Mesothelial cell of epicardium (in vitro differentiated cells): ENCODE data around the gene ROBO1. TPM values are rescaled to one million over a fixed set of nuclear protein-coding genes. Genes with fewer than 3 reads are reported as not detected.

Source experiments
- DNase-seq, 2 experiments: peaks; one replicate each; pipeline ENCODE4 v3.0.0; 2021; ENCODE audit warnings: low spot score in 2 of 2; ENCODE audit not compliant: unreplicated experiment in 2 of 2
- H3K27ac Mint-ChIP-seq: 2 replicates; pipeline ENCODE4 v1.8.0; 2021; ENCODE audit warnings: mixed read lengths
- H3K27me3 Mint-ChIP-seq: 2 replicates; pipeline ENCODE4 v1.8.0; 2021; ENCODE audit warnings: low read depth, mixed read lengths
- H3K36me3 Mint-ChIP-seq: 2 replicates; pipeline ENCODE4 v1.8.0; 2021; ENCODE audit warnings: mixed read lengths
- H3K4me1 Mint-ChIP-seq: 2 replicates; pipeline ENCODE4 v1.8.0; 2021; ENCODE audit warnings: mixed read lengths
- H3K4me3 Mint-ChIP-seq: 2 replicates; pipeline ENCODE4 v1.8.0; 2021; ENCODE audit warnings: mild to moderate bottlenecking, moderate library complexity, mixed read lengths
- H3K9me3 Mint-ChIP-seq: 2 replicates; pipeline ENCODE4 v1.8.0; 2021; ENCODE audit warnings: mixed read lengths
- total RNA-seq: library from RNA; stranded (reverse); gene quantifications from 3 replicates; pipeline ENCODE4 v1.2.1, GENCODE V29; 2021
- TF ChIP-seq, protein P1 (sequence below): fragments of 200-600 bp; sonication (generic); IDR thresholded peaks from one replicate; pipeline ENCODE4 v1.5.0; 2021; ENCODE audit warnings: antibody characterized with exemption; ENCODE audit not compliant: unreplicated experiment

ROBO1 gene
- total RNA-seq, 1 donor from 2014 or later = 143 TPM

DNA sequence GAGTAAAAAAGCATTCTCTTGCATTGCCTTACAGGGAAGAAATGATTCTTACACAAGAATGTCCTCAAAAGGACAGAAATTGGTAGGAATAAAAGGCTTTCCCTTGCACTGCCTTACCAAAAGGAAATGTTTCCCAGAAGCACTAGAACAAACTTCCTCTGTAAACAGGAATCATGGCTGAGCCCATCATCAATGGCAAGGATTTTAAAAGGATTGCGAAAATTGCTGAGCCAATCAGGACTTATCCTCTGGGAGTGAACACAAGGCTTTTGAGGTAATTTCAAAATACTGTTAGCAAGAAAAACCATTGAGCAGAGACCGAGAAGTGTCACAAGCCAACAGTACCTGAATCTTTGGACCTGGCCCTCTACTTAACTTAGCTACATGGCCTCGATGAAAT is 897.3 kb downstream of the ROBO1 start:
- DNase-seq = no peak
- Mint-ChIP-seq H3K27ac (no peak overlapping the region), H3K27me3 (no peaks in the 10 kb centered on the region), H3K9me3 (no peaks in the 10 kb centered on the region), H3K4me3 (no peak overlapping the region), H3K36me3 (peaks cover under 1% of the 10 kb centered on the region), H3K4me1 (peaks cover 43% of the 10 kb centered on the region)
- TF ChIP-seq, protein P1, sequence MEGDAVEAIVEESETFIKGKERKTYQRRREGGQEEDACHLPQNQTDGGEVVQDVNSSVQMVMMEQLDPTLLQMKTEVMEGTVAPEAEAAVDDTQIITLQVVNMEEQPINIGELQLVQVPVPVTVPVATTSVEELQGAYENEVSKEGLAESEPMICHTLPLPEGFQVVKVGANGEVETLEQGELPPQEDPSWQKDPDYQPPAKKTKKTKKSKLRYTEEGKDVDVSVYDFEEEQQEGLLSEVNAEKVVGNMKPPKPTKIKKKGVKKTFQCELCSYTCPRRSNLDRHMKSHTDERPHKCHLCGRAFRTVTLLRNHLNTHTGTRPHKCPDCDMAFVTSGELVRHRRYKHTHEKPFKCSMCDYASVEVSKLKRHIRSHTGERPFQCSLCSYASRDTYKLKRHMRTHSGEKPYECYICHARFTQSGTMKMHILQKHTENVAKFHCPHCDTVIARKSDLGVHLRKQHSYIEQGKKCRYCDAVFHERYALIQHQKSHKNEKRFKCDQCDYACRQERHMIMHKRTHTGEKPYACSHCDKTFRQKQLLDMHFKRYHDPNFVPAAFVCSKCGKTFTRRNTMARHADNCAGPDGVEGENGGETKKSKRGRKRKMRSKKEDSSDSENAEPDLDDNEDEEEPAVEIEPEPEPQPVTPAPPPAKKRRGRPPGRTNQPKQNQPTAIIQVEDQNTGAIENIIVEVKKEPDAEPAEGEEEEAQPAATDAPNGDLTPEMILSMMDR = no peak

DNA sequence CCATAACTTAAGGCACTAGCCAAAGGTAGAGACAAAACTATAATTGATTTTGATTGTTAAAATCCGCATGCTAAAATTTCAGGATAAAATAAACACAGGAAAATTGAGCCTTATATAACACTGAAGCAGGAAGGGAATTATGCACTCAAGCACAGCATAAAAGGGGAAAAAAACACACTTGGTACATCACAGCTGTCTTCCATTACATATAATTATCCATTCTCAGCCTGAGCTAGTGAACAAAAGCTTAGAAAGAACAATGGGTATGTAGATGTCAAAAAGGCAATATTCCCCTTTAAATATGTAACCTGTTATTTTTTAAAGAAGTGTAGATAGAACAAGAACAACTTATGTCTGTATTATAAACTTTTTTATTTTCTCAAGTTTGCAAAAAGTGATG is 899.2 kb downstream of the ROBO1 start:
- Mint-ChIP-seq H3K27ac (no peak overlapping the region), H3K36me3 (no peaks in the 10 kb centered on the region), H3K4me1 (peaks cover 48% of the 10 kb centered on the region), H3K27me3 (no peaks in the 10 kb centered on the region), H3K9me3 (no peaks in the 10 kb centered on the region), H3K4me3 (no peak overlapping the region)
- TF ChIP-seq, protein P1 = no peak
- DNase-seq = no peak

DNA sequence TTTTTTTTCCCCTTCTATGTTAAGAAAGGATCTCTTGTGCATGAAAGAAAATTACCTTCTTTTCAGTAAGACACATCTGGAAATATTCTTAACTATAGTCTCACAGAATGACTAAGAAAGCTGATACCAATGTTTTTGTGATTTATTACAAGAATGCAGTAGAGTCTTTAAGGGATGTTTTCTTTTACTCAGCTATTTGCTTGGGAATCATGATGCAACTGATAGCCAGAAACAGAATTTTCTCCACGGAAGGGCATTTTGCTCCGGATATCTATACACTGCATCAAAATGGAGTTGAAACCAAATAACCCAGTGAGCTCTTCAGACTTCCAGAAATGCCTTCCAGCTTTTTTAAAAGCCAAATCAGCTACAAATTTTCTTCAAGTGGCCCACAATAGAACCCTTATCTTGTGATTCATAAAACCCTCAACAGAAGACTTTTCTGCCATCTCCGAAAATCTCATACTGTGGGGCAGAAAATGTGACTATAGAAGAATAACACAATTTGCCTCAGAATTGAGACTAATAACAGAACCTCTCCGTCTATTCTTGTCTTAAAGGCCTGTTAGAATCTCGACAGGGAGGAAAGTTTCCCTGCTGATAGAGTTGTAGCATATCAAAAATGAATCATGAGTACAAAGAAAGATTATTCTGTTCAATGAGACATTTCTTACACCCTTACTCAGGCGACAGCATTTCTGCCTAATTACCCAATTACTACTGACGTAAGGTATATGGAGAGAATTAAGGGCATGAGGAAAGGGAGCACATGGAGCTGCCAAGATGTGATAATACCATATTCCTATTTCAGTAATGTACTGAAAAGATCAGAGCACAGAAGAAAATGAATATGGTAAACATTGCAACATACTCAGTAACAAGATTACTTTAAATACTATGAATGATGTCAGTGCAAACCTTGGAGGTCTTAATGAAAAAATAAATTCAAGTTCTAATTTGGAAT is 900.1 kb downstream of the ROBO1 start:
- peak overlapping the region; percentile 89 for H3K27ac Mint-ChIP-seq
- H3K4me3 Mint-ChIP-seq = no peak overlapping the region
- H3K27me3 Mint-ChIP-seq = no peaks in the 10 kb centered on the region
- no peak for DNase-seq
- H3K9me3 Mint-ChIP-seq = no peaks in the 10 kb centered on the region
- H3K36me3 Mint-ChIP-seq = no peaks in the 10 kb centered on the region
- peaks cover 49% of the 10 kb centered on the region for H3K4me1 Mint-ChIP-seq
- TF ChIP-seq, protein P1 = no peak

DNA sequence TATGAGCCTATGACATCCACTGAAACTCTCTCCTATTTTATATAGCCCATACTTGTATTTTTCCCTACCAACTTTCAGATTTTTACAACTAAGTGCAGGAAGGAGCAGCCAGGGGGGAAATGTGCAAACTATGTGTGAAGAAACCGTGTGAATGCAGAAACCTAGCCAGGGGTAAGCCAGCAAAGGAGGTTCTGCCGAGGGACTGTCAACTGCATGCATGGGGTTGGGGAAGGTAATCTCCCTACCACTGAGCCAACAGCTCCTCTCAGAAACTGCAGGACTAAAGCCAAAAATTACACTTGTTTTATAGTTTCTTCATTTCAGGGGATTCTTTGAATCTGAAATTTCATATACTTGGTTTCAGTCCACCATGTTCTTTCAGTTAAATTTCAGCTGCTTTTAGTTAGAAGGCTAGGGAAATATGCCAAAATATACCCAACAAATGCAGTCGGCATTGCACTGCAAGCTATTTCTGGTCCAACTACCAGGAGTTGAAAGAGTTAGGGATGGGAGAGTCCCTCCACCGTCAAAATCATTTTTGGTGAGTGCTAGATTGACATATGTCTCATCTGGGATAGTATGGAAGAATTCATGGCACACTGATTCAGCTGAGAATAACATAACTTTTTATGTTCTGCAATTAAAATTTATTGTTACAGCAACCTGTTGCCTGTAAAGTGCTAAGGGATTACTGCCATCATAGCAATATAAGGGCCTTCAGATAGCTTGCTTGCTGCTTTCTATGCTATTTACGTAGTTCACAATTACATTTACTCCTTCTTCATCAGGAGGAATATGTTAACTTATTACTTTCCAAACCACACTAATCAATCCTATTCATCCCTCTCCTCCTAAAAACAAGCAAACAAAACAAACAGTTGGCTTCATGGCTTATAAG is 904.2 kb downstream of the ROBO1 start:
- H3K4me3 Mint-ChIP-seq = no peak overlapping the region
- H3K4me1 Mint-ChIP-seq = peaks cover 39% of the 10 kb centered on the region
- TF ChIP-seq, protein P1 = no peak
- no peaks in the 10 kb centered on the region for H3K27me3 Mint-ChIP-seq
- peaks cover 7% of the 10 kb centered on the region for H3K9me3 Mint-ChIP-seq
- peaks cover 4% of the 10 kb centered on the region for H3K36me3 Mint-ChIP-seq
- no peak for DNase-seq
- H3K27ac Mint-ChIP-seq = no peak overlapping the region

DNA sequence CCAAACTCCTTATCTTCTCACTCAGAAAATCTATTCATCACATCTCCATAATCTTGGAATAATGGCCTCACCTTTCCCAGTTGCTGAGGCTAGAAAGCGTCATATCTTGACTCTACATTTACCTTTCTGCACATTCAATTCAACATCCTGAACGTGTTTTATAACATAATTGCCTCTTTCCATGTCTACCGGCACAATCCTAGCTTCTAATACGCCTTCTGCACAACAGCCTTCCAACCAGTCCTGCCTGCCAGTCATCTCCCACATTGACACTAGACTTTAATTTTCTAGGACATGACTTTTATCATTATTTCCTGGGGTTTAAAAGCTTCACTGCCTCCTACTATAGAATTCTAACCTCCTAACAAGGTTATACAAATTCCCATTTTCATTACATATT is 906.6 kb downstream of the ROBO1 start:
- Mint-ChIP-seq H3K36me3 (peaks cover 4% of the 10 kb centered on the region), H3K27me3 (no peaks in the 10 kb centered on the region), H3K9me3 (peaks cover 7% of the 10 kb centered on the region), H3K27ac (no peak overlapping the region), H3K4me1 (peaks cover 29% of the 10 kb centered on the region), H3K4me3 (no peak overlapping the region)
- TF ChIP-seq, protein P1 = no peak
- DNase-seq = no peak
